Measurements from ENCODE around the gene PRSS27. TPM values are rescaled to one million over a fixed set of nuclear protein-coding genes. Genes with fewer than 3 reads are reported as not detected.
"Not testable (repeated sequence)": the region's sequence is repeated elsewhere in the genome, so short reads cannot be mapped to it uniquely, and the experiment has no call there.

Gene PRSS27
- total and polyA plus RNA-seq, 12 donors: 0.11 to 0.75 (median 0.44) TPM; not detected in 1

- Histone ChIP-seq H3K4me1 (peaks cover 5 to 61% (median 48%) of the 10 kb centered on the region in 9 donors), H3K27me3 (no peaks in the 10 kb centered on the region), H3K9me3 (no peaks in the 10 kb centered on the region), H3K36me3 (peaks cover 0 to 24% (median 0%) of the 10 kb centered on the region in 9 donors), H3K27ac (peak overlapping the region in 1 of 10 donors; percentile 78), H3K4me3 (peak overlapping the region in 1 of 10 donors; percentile 38)
- ATAC-seq (no peak), DNase-seq (no peak)
- intact Hi-C loops (cut with DNase I): no loop called here
- TF ChIP-seq CTCF (IDR thresholded peaks at IDR 0.05): no peak
- WGBS, 2 donors: 91 to 94% methylated on average over 19 of the region's 19 CpGs
These were observed 32.3 kb downstream of the PRSS27 start for GRCh38 chr16:2687531-2688308.

- Histone ChIP-seq H3K4me1 (peaks cover 5 to 54% (median 41%) of the 10 kb centered on the region in 9 donors), H3K4me3 (peak overlapping the region in 1 of 10 donors; percentile 38), H3K27ac (peak overlapping the region in 2 of 10 donors; percentile 22 to 78), H3K36me3 (peaks cover 0 to 22% (median 0%) of the 10 kb centered on the region in 9 donors), H3K9me3 (no peaks in the 10 kb centered on the region), H3K27me3 (no peaks in the 10 kb centered on the region)
- DNase-seq (peak in 1 of 2 donors; percentile 30), ATAC-seq (no peak)
- no peak for TF ChIP-seq CTCF (IDR thresholded peaks at IDR 0.05)
- intact Hi-C loops (cut with DNase I): no loop called here
- 82 to 92% methylated on average over 20 of the region's 20 CpGs for WGBS, 2 donors
These were observed 33.0 kb downstream of the PRSS27 start for GRCh38 chr16:2686912-2687507.

- WGBS, 2 donors: no CpG with 5 or more reads among the region's 9 CpGs
- Histone ChIP-seq H3K4me1 (peaks cover under 1 to 53% (median 41%) of the 10 kb centered on the region in 9 donors), H3K36me3 (peaks cover 0 to 13% (median 0%) of the 10 kb centered on the region in 9 donors)
- H3K4me3 ChIP-seq; H3K27ac ChIP-seq; DNase-seq; intact Hi-C loops (cut with DNase I); H3K9me3 ChIP-seq; H3K27me3 ChIP-seq; ATAC-seq: not testable (repeated sequence)
These were observed 33.9 kb downstream of the PRSS27 start for GRCh38 chr16:2686075-2686474.

GRCh38 chr16:2683041-2683440 is 37.0 kb downstream of the PRSS27 start:
- H3K27me3 ChIP-seq, DNase-seq, H3K36me3 ChIP-seq, ATAC-seq, H3K9me3 ChIP-seq: not testable (repeated sequence)
- peak overlapping the region in 9 of 10 donors; percentile 77 to 96 (median 91) for H3K27ac ChIP-seq
- H3K4me3 ChIP-seq: peak overlapping the region; percentile 73 to 99 (median 92)
- WGBS, 2 donors: 7 to 8% methylated on average over 13 of the region's 13 CpGs
- peaks cover 0 to 39% (median 28%) of the 10 kb centered on the region in 9 donors for H3K4me1 ChIP-seq
- intact Hi-C loops (cut with DNase I): loop anchor here in 3 of 10 donors (2.0 to 5.0 kb wide), 3 partner anchors 34 to 39 kb away; partner anchors contain the start of gene PRSS27 (in 2 of the 3)

- H3K27me3 ChIP-seq: no peaks in the 10 kb centered on the region
- H3K36me3 ChIP-seq: no peaks in the 10 kb centered on the region
- peaks cover 0 to 33% (median 27%) of the 10 kb centered on the region in 9 donors for H3K4me1 ChIP-seq
- H3K9me3 ChIP-seq: no peaks in the 10 kb centered on the region
- ATAC-seq: peak; percentile 93 to 98 (median 97)
- peak; percentile 95 to 97 for DNase-seq
- intact Hi-C loops (cut with DNase I): loop anchor here in 3 of 10 donors (2.0 to 5.0 kb wide), 3 partner anchors 35 to 40 kb away; partner anchors contain the start of gene PRSS27 (in 2 of the 3)
- peak within 1 kb of the TSS; percentile 73 to 99 (median 92) for H3K4me3 ChIP-seq
- peak in 1 of 9 donors; percentile 5 for TF ChIP-seq CTCF (IDR thresholded peaks at IDR 0.05)
- WGBS, 2 donors: 0% methylated on average over 70 to 73 of the region's 73 CpGs
- peak within 1 kb of the TSS; percentile 71 to 96 (median 90) for H3K27ac ChIP-seq
These were observed 37.6 kb downstream of the PRSS27 start, which contains the start of gene KCTD5 for GRCh38 chr16:2682209-2683021. Gene KCTD5, plus strand, starts transcription at chr16:2682523. Its CDS starts 26 bp downstream, at chr16:2682549.

GRCh38 chr16:2680360-2680759 is 39.7 kb downstream of the PRSS27 start:
- intact Hi-C loops (cut with DNase I): loop anchor here in 2 of 10 donors (5.0 kb wide), 2 partner anchors 37 to 42 kb away; partner anchors contain the start of gene PRSS27 (in 1 of the 2)
- not testable (repeated sequence) for H3K4me3 ChIP-seq

GRCh38 chr16:2679902-2680301 is 40.1 kb downstream of the PRSS27 start:
- H3K4me1 ChIP-seq: peaks cover 0 to 30% (median 24%) of the 10 kb centered on the region in 9 donors
- WGBS, 2 donors: 77 to 92% methylated on average over 4 of the region's 4 CpGs
- not testable (repeated sequence) for H3K4me3 ChIP-seq, ATAC-seq, H3K27me3 ChIP-seq, H3K27ac ChIP-seq, H3K9me3 ChIP-seq, DNase-seq, H3K36me3 ChIP-seq
- intact Hi-C loops (cut with DNase I): loop anchor here in 2 of 10 donors (5.0 kb wide), 2 partner anchors 37 to 42 kb away; partner anchors contain the start of gene PRSS27 (in 1 of the 2)

More at GRCh38 chr16:2680360-2680759, 39.7 kb downstream of the PRSS27 start:
- 89 to 95% methylated on average over 8 of the region's 8 CpGs for WGBS, 2 donors
- peaks cover 0 to 30% (median 24%) of the 10 kb centered on the region in 9 donors for H3K4me1 ChIP-seq
- not testable (repeated sequence) for DNase-seq, H3K9me3 ChIP-seq, H3K36me3 ChIP-seq, ATAC-seq, H3K27me3 ChIP-seq, H3K27ac ChIP-seq

Measured in heart right ventricle (tissue), 16 donors.